ENCODE measurements around the gene ZNF322. TPM values are rescaled to one million over a fixed set of nuclear protein-coding genes. Genes with fewer than 3 reads are reported as not detected.
"Not testable (repeated sequence)": the region's sequence is repeated elsewhere in the genome, so short reads cannot be mapped to it uniquely, and the experiment has no call there.

The ZNF322 gene
- total RNA-seq, 1 experiment from 2014 or later: 39.1 TPM

DNA sequence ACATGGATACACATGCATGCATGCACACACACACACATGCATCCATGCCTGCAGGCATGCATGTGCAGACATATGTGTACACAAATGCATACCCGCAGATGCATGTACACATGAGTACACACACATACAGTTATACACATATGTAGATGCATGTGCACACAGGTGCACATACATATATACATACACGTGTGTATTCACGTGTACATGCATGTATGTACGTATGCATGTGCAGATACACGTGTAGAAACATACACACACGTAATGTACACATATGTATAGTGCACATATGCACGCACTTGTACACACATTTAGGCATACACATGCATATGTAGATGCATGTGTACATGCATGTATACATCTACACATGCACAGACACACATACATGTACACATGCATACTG, 11.0 kb upstream of the ZNF322 start:
- H3K27ac Mint-ChIP-seq; H3K9me3 ChIP-seq (ENCODE audit: control insufficient read depth, low read depth, low read length); H3K79me2 ChIP-seq (ENCODE audit: insufficient read depth, low read length); H3K4me1 ChIP-seq (ENCODE audit: insufficient read depth, low read length); H3K23me2 ChIP-seq (ENCODE audit: insufficient read length, low read depth, low read length, poor library complexity, severe bottlenecking); H3K4ac ChIP-seq (ENCODE audit: low read depth, low read length); H2BK20ac ChIP-seq (ENCODE audit: low read depth, low read length, poor library complexity, severe bottlenecking); H3K4me3 Mint-ChIP-seq; H4K8ac ChIP-seq (replicated peaks; ENCODE audit: insufficient read length, low read depth, low read length); H2AFZ ChIP-seq (ENCODE audit: low read length); H2BK120ac ChIP-seq (ENCODE audit: low read depth, low read length, poor library complexity, severe bottlenecking); H3K27ac ChIP-seq (ENCODE audit: insufficient read length, low read depth, low read length); H4K91ac ChIP-seq (ENCODE audit: insufficient read length, low read depth, low read length); H3K36me3 Mint-ChIP-seq (ENCODE audit: insufficient read depth in 1 of 3, low read depth in 3 of 3); H2BK12ac ChIP-seq (ENCODE audit: insufficient read length, low read depth, low read length); H4K5ac ChIP-seq (ENCODE audit: insufficient read length, low read depth, low read length); H2BK15ac ChIP-seq (ENCODE audit: low read depth, low read length); H4K20me1 ChIP-seq (ENCODE audit: control insufficient read depth, insufficient read depth, insufficient read length); H3K4me2 ChIP-seq (ENCODE audit: insufficient read depth, insufficient read length, low read length); H3K4me1 Mint-ChIP-seq; DNase-seq; H3K27me3 Mint-ChIP-seq (ENCODE audit: low read depth); H3K18ac ChIP-seq (ENCODE audit: insufficient read length, low read depth, low read length); H2AK5ac ChIP-seq (ENCODE audit: insufficient read length, low read length); H2BK5ac ChIP-seq (ENCODE audit: insufficient read length, low read length); H3K79me1 ChIP-seq (ENCODE audit: insufficient read depth, low read depth, low read length, poor library complexity, severe bottlenecking); H3K9ac ChIP-seq (ENCODE audit: extremely low read depth, insufficient read length, low read length); H3K27me3 ChIP-seq (ENCODE audit: insufficient read depth, low read length); H3T11ph ChIP-seq (ENCODE audit: low read length); H3K56ac ChIP-seq (ENCODE audit: insufficient read length, low read depth, low read length); H3K14ac ChIP-seq (ENCODE audit: insufficient read depth, low read length); H3K23ac ChIP-seq (ENCODE audit: insufficient read length, low read depth, low read length): not testable (repeated sequence)
- peaks cover 2 to 10% of the 10 kb centered on the region in 2 experiments; a peak in 3 of 5 replicates for H3K9me3 Mint-ChIP-seq
- no CpG with 5 or more reads among the region's 7 CpGs for WGBS (ENCODE audit: extremely low coverage, insufficient read length, low lambda C conversion rate)

DNA sequence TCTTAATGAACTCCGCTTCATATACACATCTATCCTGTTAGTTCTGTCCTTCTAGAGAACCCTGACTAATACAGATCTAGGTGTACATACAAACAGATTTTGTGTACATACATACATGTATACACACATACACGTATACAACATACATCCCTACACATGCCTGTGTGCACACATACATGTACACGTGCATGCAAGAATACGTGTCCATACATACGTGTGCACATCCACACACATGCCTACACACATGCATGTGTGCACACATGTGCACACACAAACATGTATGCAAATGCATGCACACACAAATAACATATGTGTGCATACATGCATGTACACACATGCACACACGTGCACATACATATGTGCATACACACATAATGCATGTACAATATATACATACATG, 10.5 kb upstream of the ZNF322 start:
- H3K4me1 Mint-ChIP-seq; H2BK15ac ChIP-seq (ENCODE audit: low read depth, low read length); H3K4me2 ChIP-seq (ENCODE audit: insufficient read depth, insufficient read length, low read length); H3K27ac ChIP-seq (ENCODE audit: insufficient read length, low read depth, low read length); H3K4ac ChIP-seq (ENCODE audit: low read depth, low read length); H3K23ac ChIP-seq (ENCODE audit: insufficient read length, low read depth, low read length); H2BK20ac ChIP-seq (ENCODE audit: low read depth, low read length, poor library complexity, severe bottlenecking); H3K79me2 ChIP-seq (ENCODE audit: insufficient read depth, low read length); H3K27ac Mint-ChIP-seq; H3K18ac ChIP-seq (ENCODE audit: insufficient read length, low read depth, low read length); H4K91ac ChIP-seq (ENCODE audit: insufficient read length, low read depth, low read length); H4K20me1 ChIP-seq (ENCODE audit: control insufficient read depth, insufficient read depth, insufficient read length); H4K8ac ChIP-seq (replicated peaks; ENCODE audit: insufficient read length, low read depth, low read length); H2BK120ac ChIP-seq (ENCODE audit: low read depth, low read length, poor library complexity, severe bottlenecking); H3K36me3 Mint-ChIP-seq (ENCODE audit: insufficient read depth in 1 of 3, low read depth in 3 of 3); H3K23me2 ChIP-seq (ENCODE audit: insufficient read length, low read depth, low read length, poor library complexity, severe bottlenecking); H3K27me3 ChIP-seq (ENCODE audit: insufficient read depth, low read length); H4K5ac ChIP-seq (ENCODE audit: insufficient read length, low read depth, low read length); H2AFZ ChIP-seq (ENCODE audit: low read length); H2BK12ac ChIP-seq (ENCODE audit: insufficient read length, low read depth, low read length); H3K56ac ChIP-seq (ENCODE audit: insufficient read length, low read depth, low read length); H3K9ac ChIP-seq (ENCODE audit: extremely low read depth, insufficient read length, low read length); H3K4me1 ChIP-seq (ENCODE audit: insufficient read depth, low read length); H3K9me3 ChIP-seq (ENCODE audit: control insufficient read depth, low read depth, low read length); H3T11ph ChIP-seq (ENCODE audit: low read length); H2AK5ac ChIP-seq (ENCODE audit: insufficient read length, low read length); H2BK5ac ChIP-seq (ENCODE audit: insufficient read length, low read length); H3K79me1 ChIP-seq (ENCODE audit: insufficient read depth, low read depth, low read length, poor library complexity, severe bottlenecking); H3K4me3 Mint-ChIP-seq; H3K14ac ChIP-seq (ENCODE audit: insufficient read depth, low read length); DNase-seq: not testable (repeated sequence)
- Mint-ChIP-seq H3K9me3 (peaks cover 2 to 10% of the 10 kb centered on the region in 2 experiments; a peak in 3 of 5 replicates), H3K27me3 (ENCODE audit: low read depth) (peaks cover 11% of the 10 kb centered on the region)
- no CpG with 5 or more reads among the region's 6 CpGs for WGBS (ENCODE audit: extremely low coverage, insufficient read length, low lambda C conversion rate)
